Body of pancreas (tissue), 4 donors: ENCODE measurements around the gene LRRC30. TPM values are rescaled to one million over a fixed set of nuclear protein-coding genes. Genes with fewer than 3 reads are reported as not detected.

Experiments
- ATAC-seq: fragments of 150-250 bp; one replicate; pipeline ENCODE4 v1.9.1; 2016
- DNase-seq, 4 donors: peaks; one replicate each; pipeline ENCODE4 v3.0.0-alpha.2; 2019
- H3K27ac ChIP-seq, 4 donors: fragments of 200-600 bp; sonication (generic); 1 replicate in 3 of 4; 2 replicates in 1 of 4; pipeline versions ENCODE4 v1.5.1 to v1.6.1; 2016 to 2019; ENCODE audit warnings: mild to moderate bottlenecking in 1 of 4, mixed read lengths in 1 of 4, moderate library complexity in 1 of 4
- H3K27me3 ChIP-seq, 2 donors: fragments of 200-600 bp; sonication (generic); one replicate each; pipeline ENCODE4 v1.6.0; 2016; ENCODE audit warnings: mild to moderate bottlenecking in 1 of 2
- H3K36me3 ChIP-seq, 2 donors: fragments of 200-600 bp; sonication (generic); replicated peaks in 1 of 2; 2 replicates each; pipeline ENCODE4 v1.5.1; 2016; ENCODE audit warnings: low read depth in 2 of 2; ENCODE audit not compliant: insufficient read depth in 1 of 2
- H3K4me1 ChIP-seq: fragments of 200-600 bp; sonication (generic); one replicate; pipeline ENCODE4 v1.6.0; 2016
- H3K4me3 ChIP-seq, 2 donors: fragments of 200-600 bp; sonication (generic); 1 replicate in 1 of 2; 2 replicates in 1 of 2; pipeline ENCODE4 v1.5.1; 2016 to 2019
- H3K9me3 ChIP-seq, 3 donors: fragments of 200-600 bp; sonication (generic); 1 replicate in 2 of 3; 2 replicates in 1 of 3; pipeline ENCODE4 v1.5.1; 2016
- CTCF ChIP-seq, 7 experiments: fragments of 450-650 bp in 4 of 7; fragments of 200-600 bp in 3 of 7; sonication (generic) in 3 of 7; IDR thresholded peaks; one replicate each; pipeline ENCODE4 v1.5.1; 2016 to 2019; ENCODE audit warnings: antibody characterized with exemption in 7 of 7
- POLR2A ChIP-seq, 3 donors: fragments of 450-650 bp; IDR thresholded peaks; one replicate each; pipeline ENCODE4 v1.6.1; 2016; ENCODE audit warnings: antibody characterized with exemption in 3 of 3, mild to moderate bottlenecking in 2 of 3
- WGBS, 2 donors: methylation state at CpG; one replicate each; pipeline ENCODE4 v1.1.5; 2017; 5-methylcytosine and 5-hydroxymethylcytosine counted together
- intact Hi-C: fragments of 100-400 bp; cut with DNase I; formaldehyde crosslinking; loops from one replicate; pipeline ENCODE4 v1.15.1; 2023
- total RNA-seq, 2 donors: library from RNA; depleted of rRNA; stranded (reverse); fragments of >200 nt; gene quantifications; one replicate each; pipeline ENCODE4 v1.1.0, GENCODE V29; 2016

Gene LRRC30
- total RNA-seq: not detected

GRCh38 chr18:7230626-7231349 lies at the start of gene LRRC30:
Gene LRRC30 (plus strand): TSS chr18:7231089. CDS start chr18:7231139, 50 bp downstream.
- intact Hi-C loops: no loop called here
- no peak within 1 kb of the TSS for H3K4me3 ChIP-seq
- TF ChIP-seq POLR2A (IDR thresholded peaks at IDR 0.05) (no peak), CTCF (IDR thresholded peaks at IDR 0.05) (no peak)

GRCh38 chr18:7185701-7186100 lies 45.2 kb upstream of the LRRC30 start:
- DNase-seq (no peak), ATAC-seq (no peak)
- Histone ChIP-seq H3K9me3 (no peaks in the 10 kb centered on the region), H3K27ac (no peak overlapping the region), H3K36me3 (no peaks in the 10 kb centered on the region), H3K4me3 (no peak overlapping the region), H3K4me1 (no peaks in the 10 kb centered on the region), H3K27me3 (no peaks in the 10 kb centered on the region)
- 84% methylated on average over 3 of the region's 3 CpGs for WGBS, 2 donors
- intact Hi-C loops: no loop called here
- TF ChIP-seq POLR2A (IDR thresholded peaks at IDR 0.05) (no peak), CTCF (IDR thresholded peaks at IDR 0.05) (no peak)

More at GRCh38 chr18:7230626-7231349, at the start of gene LRRC30:
- 94 to 96% methylated on average over 5 to 13 of the region's 13 CpGs for WGBS, 2 donors
- Histone ChIP-seq H3K36me3 (no peaks in the 10 kb centered on the region), H3K27ac (no peak within 1 kb of the TSS), H3K9me3 (no peaks in the 10 kb centered on the region), H3K4me1 (peaks cover 14% of the 10 kb centered on the region), H3K27me3 (no peaks in the 10 kb centered on the region)
- ATAC-seq (no peak), DNase-seq (no peak)

GRCh38 chr18:7190547-7191156 lies 40.2 kb upstream of the LRRC30 start:
- Histone ChIP-seq H3K4me3 (no peak overlapping the region), H3K36me3 (no peaks in the 10 kb centered on the region), H3K4me1 (no peaks in the 10 kb centered on the region), H3K27me3 (no peaks in the 10 kb centered on the region), H3K9me3 (no peaks in the 10 kb centered on the region), H3K27ac (no peak overlapping the region)
- WGBS, 2 donors: 35 to 55% methylated on average over 2 of the region's 2 CpGs
- no peak for ATAC-seq
- intact Hi-C loops: no loop called here
- TF ChIP-seq POLR2A (IDR thresholded peaks at IDR 0.05) (no peak), CTCF (IDR thresholded peaks at IDR 0.05) (no peak)
- DNase-seq: no peak

- 60 to 81% methylated on average over 2 of the region's 2 CpGs for WGBS, 2 donors
- no peak for TF ChIP-seq POLR2A (IDR thresholded peaks at IDR 0.05)
- intact Hi-C loops: no loop called here
- no peaks in the 10 kb centered on the region for H3K27me3 ChIP-seq
- no peaks in the 10 kb centered on the region for H3K9me3 ChIP-seq
- no peak overlapping the region for H3K27ac ChIP-seq
- ATAC-seq (no peak), DNase-seq (no peak)
- no peak overlapping the region for H3K4me3 ChIP-seq
- H3K36me3 ChIP-seq: no peaks in the 10 kb centered on the region
- H3K4me1 ChIP-seq: no peaks in the 10 kb centered on the region
These were observed 39.2 kb upstream of the LRRC30 start for GRCh38 chr18:7191736-7192135.

- Histone ChIP-seq H3K27me3 (no peaks in the 10 kb centered on the region), H3K36me3 (no peaks in the 10 kb centered on the region), H3K4me1 (no peaks in the 10 kb centered on the region), H3K9me3 (no peaks in the 10 kb centered on the region), H3K27ac (no peak overlapping the region), H3K4me3 (no peak overlapping the region)
- 87 to 95% methylated on average over 5 of the region's 5 CpGs for whole genome bisulfite sequencing, 2 donors
- no peak for TF ChIP-seq CTCF (IDR thresholded peaks at IDR 0.05)
- TF ChIP-seq POLR2A (IDR thresholded peaks at IDR 0.05): no peak
- DNase-seq (no peak), ATAC-seq (no peak)
- intact Hi-C loops: no loop called here
These were observed 35.6 kb upstream of the LRRC30 start for GRCh38 chr18:7195266-7195665.
